Nephron progenitor cell (in vitro differentiated cells): ENCODE data around the gene CDHR4.
A peak's percentile ranks its signal among the peaks of the same experiment; 100 is the strongest.

Source experiments
- DNase-seq: peaks from one replicate; pipeline ENCODE4 v3.0.0; 2021
- H3K27ac Mint-ChIP-seq: 2 replicates; pipeline ENCODE4 v1.8.0; 2021; ENCODE audit warnings: mild to moderate bottlenecking, moderate library complexity, mixed read lengths
- H3K27me3 Mint-ChIP-seq: 2 replicates; pipeline ENCODE4 v1.8.0; 2021; ENCODE audit warnings: mild to moderate bottlenecking, low read depth, mixed read lengths; ENCODE audit not compliant: poor library complexity
- H3K36me3 Mint-ChIP-seq: 2 replicates; pipeline ENCODE4 v1.8.0; 2021; ENCODE audit warnings: low read depth, mixed read lengths
- H3K4me1 Mint-ChIP-seq: 2 replicates; pipeline ENCODE4 v1.8.0; 2021; ENCODE audit warnings: mixed read lengths
- H3K4me3 Mint-ChIP-seq: 2 replicates; pipeline ENCODE4 v1.8.0; 2021; ENCODE audit warnings: mild to moderate bottlenecking, moderate library complexity, mixed read lengths
- H3K9me3 Mint-ChIP-seq: 2 replicates; pipeline ENCODE4 v1.8.0; 2021; ENCODE audit warnings: mild to moderate bottlenecking, moderate library complexity, mixed read lengths
- TF ChIP-seq, protein P1 (sequence below): fragments of 200-600 bp; sonication (generic); IDR thresholded peaks from 2 replicates; pipeline ENCODE4 v1.5.0; 2021; ENCODE audit warnings: antibody characterized with exemption

The CDHR4 gene

DNA sequence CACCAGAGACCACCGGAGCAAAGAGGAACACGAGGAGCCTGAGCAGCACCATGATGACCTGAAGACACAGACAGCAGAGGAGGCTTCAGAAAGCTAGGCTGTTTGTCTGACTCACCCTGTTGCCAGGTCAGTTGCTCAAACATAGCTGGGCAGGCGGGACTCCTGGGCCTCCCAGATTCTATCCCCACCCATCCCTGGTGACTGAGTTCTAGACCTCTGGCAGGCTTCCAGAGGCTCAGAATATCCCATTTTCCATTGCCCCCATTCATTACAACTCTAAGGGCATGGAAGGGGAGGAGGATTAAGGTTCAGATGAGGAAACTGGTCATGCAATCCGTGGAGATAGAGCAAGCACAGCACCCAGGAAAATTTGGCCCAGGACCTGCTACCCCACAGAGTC lies at the start of gene CDHR4:
Gene CDHR4, minus strand, starts transcription at position 113 of the 400 bp plus-strand sequence. Its CDS starts 61 bp downstream, at position 52.
- no peaks in the 10 kb centered on the region for H3K36me3 Mint-ChIP-seq
- TF ChIP-seq, protein P1, sequence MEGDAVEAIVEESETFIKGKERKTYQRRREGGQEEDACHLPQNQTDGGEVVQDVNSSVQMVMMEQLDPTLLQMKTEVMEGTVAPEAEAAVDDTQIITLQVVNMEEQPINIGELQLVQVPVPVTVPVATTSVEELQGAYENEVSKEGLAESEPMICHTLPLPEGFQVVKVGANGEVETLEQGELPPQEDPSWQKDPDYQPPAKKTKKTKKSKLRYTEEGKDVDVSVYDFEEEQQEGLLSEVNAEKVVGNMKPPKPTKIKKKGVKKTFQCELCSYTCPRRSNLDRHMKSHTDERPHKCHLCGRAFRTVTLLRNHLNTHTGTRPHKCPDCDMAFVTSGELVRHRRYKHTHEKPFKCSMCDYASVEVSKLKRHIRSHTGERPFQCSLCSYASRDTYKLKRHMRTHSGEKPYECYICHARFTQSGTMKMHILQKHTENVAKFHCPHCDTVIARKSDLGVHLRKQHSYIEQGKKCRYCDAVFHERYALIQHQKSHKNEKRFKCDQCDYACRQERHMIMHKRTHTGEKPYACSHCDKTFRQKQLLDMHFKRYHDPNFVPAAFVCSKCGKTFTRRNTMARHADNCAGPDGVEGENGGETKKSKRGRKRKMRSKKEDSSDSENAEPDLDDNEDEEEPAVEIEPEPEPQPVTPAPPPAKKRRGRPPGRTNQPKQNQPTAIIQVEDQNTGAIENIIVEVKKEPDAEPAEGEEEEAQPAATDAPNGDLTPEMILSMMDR: no peak
- no peak within 1 kb of the TSS for H3K27ac Mint-ChIP-seq
- H3K9me3 Mint-ChIP-seq: no peaks in the 10 kb centered on the region
- peaks cover 33% of the 10 kb centered on the region for H3K27me3 Mint-ChIP-seq
- no peak within 1 kb of the TSS for H3K4me3 Mint-ChIP-seq
- no peak for DNase-seq
- peaks cover 33% of the 10 kb centered on the region for H3K4me1 Mint-ChIP-seq

- Mint-ChIP-seq H3K4me3 (no peak overlapping the region), H3K27me3 (peaks cover 2% of the 10 kb centered on the region), H3K36me3 (peaks cover 20% of the 10 kb centered on the region), H3K4me1 (peaks cover 4% of the 10 kb centered on the region), H3K9me3 (no peaks in the 10 kb centered on the region), H3K27ac (no peak overlapping the region)
- TF ChIP-seq, protein P1: no peak
- no peak for DNase-seq
Measured at GRCh38 chr3:49845694-49846093, 46.0 kb upstream of the CDHR4 start.

GRCh38 chr3:49844464-49845183 lies 45.0 kb upstream of the CDHR4 start:
- Mint-ChIP-seq H3K4me3 (no peak overlapping the region), H3K36me3 (peaks cover 20% of the 10 kb centered on the region), H3K9me3 (no peaks in the 10 kb centered on the region), H3K4me1 (peaks cover 4% of the 10 kb centered on the region), H3K27me3 (peaks cover 2% of the 10 kb centered on the region), H3K27ac (no peak overlapping the region)
- TF ChIP-seq, protein P1: no peak
- no peak for DNase-seq

DNA sequence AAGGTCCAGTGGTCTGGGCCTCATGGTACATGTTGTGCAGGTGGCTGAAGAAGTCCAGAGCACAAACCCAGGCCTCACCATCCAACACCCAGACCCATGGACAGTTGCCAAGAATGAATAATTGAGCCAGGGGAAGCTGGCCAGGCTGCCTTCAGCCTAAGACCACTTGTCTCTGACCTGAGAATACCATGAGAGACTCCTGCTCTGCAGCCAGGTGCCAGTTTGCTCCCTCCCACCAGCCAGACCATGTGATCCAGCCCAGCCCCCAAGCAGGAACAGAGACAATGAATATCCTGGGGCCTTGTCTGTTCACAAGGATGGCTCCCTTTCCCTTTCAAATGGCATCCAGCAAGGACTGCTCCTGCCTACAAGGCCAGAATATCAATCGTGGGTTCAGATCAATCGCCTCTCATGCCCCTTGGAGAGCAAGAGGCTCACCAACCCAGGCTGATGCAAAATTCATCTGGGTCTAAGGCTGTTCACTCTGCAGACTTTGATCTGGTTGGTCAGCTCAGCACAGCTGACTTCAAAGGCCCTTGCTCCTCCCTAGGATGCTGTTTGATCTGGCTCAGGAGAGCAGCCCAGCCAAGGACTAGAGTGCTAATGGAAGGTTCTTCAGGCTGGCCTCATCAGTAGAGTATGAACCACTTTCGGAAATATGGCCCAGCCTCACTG lies 43.3 kb upstream of the CDHR4 start:
- Mint-ChIP-seq H3K4me1 (peaks cover 8% of the 10 kb centered on the region), H3K27me3 (peaks cover 2% of the 10 kb centered on the region), H3K9me3 (no peaks in the 10 kb centered on the region), H3K27ac (peak overlapping the region; percentile 50), H3K36me3 (peaks cover 25% of the 10 kb centered on the region), H3K4me3 (no peak overlapping the region)
- no peak for DNase-seq
- TF ChIP-seq, protein P1: no peak

GRCh38 chr3:49841806-49842205 lies 42.1 kb upstream of the CDHR4 start:
- no peak overlapping the region for H3K4me3 Mint-ChIP-seq
- TF ChIP-seq, protein P1: no peak
- no peak for DNase-seq
- H3K27me3 Mint-ChIP-seq: peaks cover 2% of the 10 kb centered on the region
- peaks cover 8% of the 10 kb centered on the region for H3K4me1 Mint-ChIP-seq
- H3K9me3 Mint-ChIP-seq: no peaks in the 10 kb centered on the region
- no peak overlapping the region for H3K27ac Mint-ChIP-seq
- peaks cover 26% of the 10 kb centered on the region for H3K36me3 Mint-ChIP-seq
